HG03045 (cell line): Measurements from ENCODE around the gene CITED2.
"Not testable (repeated sequence)": the region's sequence is repeated elsewhere in the genome, so short reads cannot be mapped to it uniquely, and the experiment has no call there.

ENCODE experiments used
- ATAC-seq: cut with Tn5 transposase; IDR thresholded peaks from one replicate; pipeline ENCODE4 v1.9.1; 2021; ENCODE audit warnings: mild to moderate bottlenecking, moderate library complexity; ENCODE audit not compliant: unreplicated experiment

Gene CITED2, protein sequence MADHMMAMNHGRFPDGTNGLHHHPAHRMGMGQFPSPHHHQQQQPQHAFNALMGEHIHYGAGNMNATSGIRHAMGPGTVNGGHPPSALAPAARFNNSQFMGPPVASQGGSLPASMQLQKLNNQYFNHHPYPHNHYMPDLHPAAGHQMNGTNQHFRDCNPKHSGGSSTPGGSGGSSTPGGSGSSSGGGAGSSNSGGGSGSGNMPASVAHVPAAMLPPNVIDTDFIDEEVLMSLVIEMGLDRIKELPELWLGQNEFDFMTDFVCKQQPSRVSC

GRCh38 chr6:139374357-139375225, at the start of gene CITED2:
CITED2 (minus strand) TSS chr6:139374648; CDS start chr6:139373944, 704 bp downstream.
- ATAC-seq: peak; percentile 64

- no peak for ATAC-seq
Measured at GRCh38 chr6:139423037-139423703, 48.7 kb upstream of the CITED2 start.

GRCh38 chr6:139422105-139423036, 47.9 kb upstream of the CITED2 start:
- no peak for ATAC-seq

DNA sequence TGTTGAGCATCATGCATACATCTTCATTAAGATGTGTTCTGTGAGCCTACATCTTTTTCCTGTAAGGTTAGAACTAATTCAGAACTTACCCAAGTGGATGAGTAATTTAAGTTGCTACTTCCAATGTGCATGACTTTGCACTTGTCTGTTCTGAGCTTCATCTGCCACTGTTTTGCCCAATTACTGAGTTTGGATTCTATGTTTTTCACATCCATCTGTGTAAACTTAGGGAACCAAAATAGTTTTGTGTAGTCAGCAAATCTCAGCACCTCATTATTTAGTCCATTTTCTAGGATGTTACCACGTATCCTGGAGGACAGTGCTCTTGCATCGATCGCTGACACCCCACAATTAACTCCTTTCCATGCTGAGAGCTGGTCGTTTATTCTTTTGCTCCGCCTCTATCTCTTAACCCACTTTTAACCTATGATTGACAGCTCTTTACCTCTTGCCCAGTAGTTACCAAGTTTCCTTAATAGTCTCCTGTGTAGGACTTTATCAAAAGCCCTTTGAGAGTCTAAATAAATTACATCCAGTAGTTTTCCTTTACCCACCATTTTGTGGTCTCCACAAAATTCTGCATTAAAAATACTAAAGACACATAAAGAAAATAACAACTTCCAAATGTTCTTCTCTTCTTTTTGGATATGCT, 44.2 kb upstream of the CITED2 start:
- no peak for ATAC-seq

- no peak for ATAC-seq
Measured at GRCh38 chr6:139416146-139416545, 41.7 kb upstream of the CITED2 start.

GRCh38 chr6:139415365-139415764, 40.9 kb upstream of the CITED2 start:
- ATAC-seq: no peak

- not testable (repeated sequence) for ATAC-seq
Measured at GRCh38 chr6:139412103-139412502, 37.7 kb upstream of the CITED2 start.

DNA sequence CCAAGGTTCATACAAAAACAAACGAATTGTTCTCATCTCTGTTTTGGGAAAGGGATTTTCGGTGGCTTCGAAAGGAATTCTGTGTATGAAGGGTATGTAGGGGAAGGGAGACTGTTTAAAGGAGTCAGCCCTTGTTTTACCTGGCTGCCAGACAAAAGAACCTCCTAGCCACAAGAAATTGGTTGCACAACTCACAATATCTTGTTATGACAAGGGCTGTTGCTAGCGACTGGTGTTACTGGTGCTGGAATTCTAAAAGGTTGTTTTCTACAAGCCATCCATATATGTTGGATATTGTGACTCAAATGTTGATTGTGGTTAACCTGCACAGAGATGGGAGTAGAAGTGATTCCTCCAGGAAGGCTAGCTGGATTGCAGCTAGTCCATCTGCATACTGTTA, 34.6 kb upstream of the CITED2 start:
- ATAC-seq: no peak

DNA sequence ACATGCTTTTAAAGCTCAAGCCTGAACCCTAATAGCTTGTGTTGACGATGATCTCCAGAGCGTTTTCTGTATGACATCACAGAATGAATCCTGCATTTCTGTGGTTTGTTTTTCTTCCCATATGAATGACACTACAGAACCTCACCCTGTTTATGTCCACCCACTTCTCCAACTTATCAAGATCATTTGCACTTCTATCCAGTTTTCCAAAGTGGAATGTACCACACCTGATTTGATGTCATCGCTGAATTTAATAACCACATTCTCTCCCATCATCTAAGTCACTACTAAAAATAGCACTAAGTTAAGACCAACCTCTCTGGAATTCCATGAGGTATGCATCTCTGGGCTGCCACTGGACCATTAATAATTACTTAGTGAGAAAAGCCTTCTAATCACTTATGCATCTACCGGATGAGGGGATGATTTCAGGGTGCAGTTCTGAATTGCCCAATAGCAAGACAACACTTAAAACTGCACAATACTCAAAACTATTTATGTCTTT, 33.3 kb upstream of the CITED2 start:
- no peak for ATAC-seq

- ATAC-seq: no peak
Measured at GRCh38 chr6:139406577-139407343, 32.3 kb upstream of the CITED2 start.

GRCh38 chr6:139402876-139403386, 28.5 kb upstream of the CITED2 start:
- ATAC-seq: no peak

GRCh38 chr6:139398658-139399057, 24.2 kb upstream of the CITED2 start:
- ATAC-seq: no peak

- no peak for ATAC-seq
Measured at GRCh38 chr6:139395891-139396301, 21.4 kb upstream of the CITED2 start.

- no peak for ATAC-seq
Measured at GRCh38 chr6:139395371-139395770, 20.9 kb upstream of the CITED2 start.

DNA sequence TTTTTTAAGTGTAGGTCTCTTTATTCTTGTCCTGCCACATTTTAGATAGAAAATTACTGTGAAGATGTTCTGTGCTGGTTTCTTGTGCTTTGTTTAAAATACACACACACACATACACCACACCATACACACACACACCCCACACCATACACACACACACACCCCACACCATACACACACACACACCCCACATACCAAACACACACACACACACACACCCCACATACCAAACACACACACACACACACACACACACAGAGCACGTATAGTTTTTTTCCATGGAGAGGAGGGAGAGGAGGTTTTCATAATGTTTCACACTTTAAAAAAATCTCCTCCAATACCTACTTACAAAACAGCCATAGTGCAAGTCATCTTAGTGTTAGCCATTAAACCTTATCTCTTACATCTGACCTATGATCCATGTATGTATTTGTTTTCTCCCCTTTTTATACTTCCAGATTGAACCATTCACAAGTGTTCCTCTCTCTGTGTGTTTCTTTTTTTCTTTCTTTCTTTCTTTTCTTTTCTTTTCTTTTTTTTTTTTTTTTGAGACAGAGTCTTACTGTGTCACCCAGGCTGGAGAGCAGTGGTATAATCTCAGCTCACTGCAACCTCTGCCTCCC, 19.7 kb upstream of the CITED2 start:
- no peak for ATAC-seq

DNA sequence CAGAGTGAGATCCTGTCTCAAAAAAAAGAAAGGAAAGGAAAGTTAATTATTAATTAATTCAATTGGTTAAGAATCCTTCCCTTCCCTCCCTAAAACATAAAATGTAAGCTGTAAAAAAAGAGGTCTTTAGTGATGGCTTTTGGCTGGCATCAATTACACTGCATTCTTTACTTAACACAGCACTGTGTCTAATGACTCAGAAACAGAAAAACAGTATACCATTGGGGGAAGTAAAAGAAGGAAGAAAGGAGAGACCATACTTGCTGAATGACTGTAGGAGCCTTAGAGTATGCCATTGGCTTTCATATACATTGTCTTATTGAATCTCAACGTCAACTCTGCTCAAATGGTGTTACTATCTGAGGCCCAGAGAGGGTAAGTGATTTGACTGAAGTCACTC, 18.3 kb upstream of the CITED2 start:
- peak; percentile 97 for ATAC-seq

DNA sequence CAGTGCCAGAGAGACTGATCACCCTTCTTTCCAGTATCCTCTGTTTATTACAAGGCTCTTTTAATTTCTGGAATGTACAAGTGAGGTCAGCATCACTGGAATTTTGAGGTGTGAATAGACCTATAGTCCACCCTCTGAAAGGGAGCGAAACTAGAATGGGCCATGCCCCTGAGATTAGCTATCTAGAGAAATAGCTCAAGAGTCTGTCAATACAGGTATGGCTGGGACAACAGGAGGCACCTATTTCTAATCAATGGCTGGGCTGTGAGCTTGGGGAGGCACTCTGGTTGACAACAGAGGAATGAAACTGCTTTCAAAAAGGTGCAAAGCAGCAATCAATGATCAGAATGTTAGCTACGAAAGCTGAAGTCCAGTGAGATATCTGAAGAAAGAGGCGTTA, 17.3 kb upstream of the CITED2 start:
- no peak for ATAC-seq

GRCh38 chr6:139390447-139390846, 16.0 kb upstream of the CITED2 start:
- ATAC-seq: no peak
